ENCODE data around the gene CBL. TPM values are rescaled to one million over a fixed set of nuclear protein-coding genes. Genes with fewer than 3 reads are reported as not detected.

The CBL gene
- polyA plus RNA-seq, 2 of the 4 experiments (the other 2 are of a cell fraction), result 6.0 to 14.1 TPM

GRCh38 chr11:119193626-119194025, 12.5 kb upstream of the CBL start:
- Histone ChIP-seq H3K4me2 (no peak overlapping the region), H3K27ac (no peak overlapping the region), H3K4me3 (no peak overlapping the region), H3K9me3 (no peaks in the 10 kb centered on the region), H3K4me1 (no peaks in the 10 kb centered on the region; the same call in 2 of the 3 replicates)
- ChIA-PET POLR2A (no interaction called here), CTCF (interaction anchor here (2.1 to 2.6 kb wide), 2 partner anchors 24 to 49 kb away, joined by 6 to 10 read pairs; partner anchors contain the start of gene NLRX1)
- FAIRE-seq (no peak), DNase-seq (ENCODE audit: low read depth in 1 of 2, low spot score in 1 of 2) (no peak), ATAC-seq (no peak)
- WGBS (ENCODE audit: missing lambda C conversion rate), result 84% methylated on average over 10 of the region's 10 CpGs
- TF ChIP-seq RCOR1 (IDR thresholded peaks at IDR 0.05; ENCODE audit: low read depth, low read length) (no peak), RFX5 (IDR thresholded peaks at IDR 0.05) (no peak), NPAS2 (CRISPR knock-in tag; IDR thresholded peaks at IDR 0.05; ENCODE audit: borderline replicate concordance) (no peak), FOSB (CRISPR knock-in tag; IDR thresholded peaks at IDR 0.05) (no peak), RAD21 (conservative IDR thresholded peaks at IDR 0.05 in 1 of 2, IDR thresholded peaks at IDR 0.05 in 1 of 2) (no peak), CHD4 (IDR thresholded peaks at IDR 0.05; ENCODE audit: borderline replicate concordance) (no peak), ZFP36 (IDR thresholded peaks at IDR 0.05; ENCODE audit: borderline replicate concordance, partially characterized antibody) (no peak), USF2 (IDR thresholded peaks at IDR 0.05) (no peak)

- no peak overlapping the region for H3K4me3 ChIP-seq
- TF ChIP-seq ZNF302 (CRISPR knock-in tag; IDR thresholded peaks at IDR 0.05) (no peak), RCOR1 (IDR thresholded peaks at IDR 0.05; ENCODE audit: low read depth, low read length) (no peak), FOSL2 (IDR thresholded peaks at IDR 0.05) (no peak), FOSL2 (CRISPR knock-in tag; IDR thresholded peaks at IDR 0.05) (no peak), SREBF2 (IDR thresholded peaks at IDR 0.05) (no peak)
- no peaks in the 10 kb centered on the region; the same call in 2 of the 3 replicates for H3K4me1 ChIP-seq
- POLR2A ChIA-PET, result no interaction called here
- H3K9me3 ChIP-seq, result no peaks in the 10 kb centered on the region
- CTCF ChIA-PET, result interaction anchor here (0.7 to 3.4 kb wide), 6 partner anchors 11 to 50 kb away, joined by 3 to 39 read pairs (median 5); partner anchors contain the start of genes ABCG4, CBL and NLRX1
- 59% methylated on average over 6 of the region's 7 CpGs for WGBS (ENCODE audit: missing lambda C conversion rate)
- no peak for ATAC-seq
- no peak overlapping the region for H3K4me2 ChIP-seq
- no peak overlapping the region for H3K27ac ChIP-seq
- DNase-seq (ENCODE audit: low read depth in 1 of 2, low spot score in 1 of 2), result no peak
- FAIRE-seq, result no peak
Measured at GRCh38 chr11:119194811-119195440, 11.2 kb upstream of the CBL start.

DNA sequence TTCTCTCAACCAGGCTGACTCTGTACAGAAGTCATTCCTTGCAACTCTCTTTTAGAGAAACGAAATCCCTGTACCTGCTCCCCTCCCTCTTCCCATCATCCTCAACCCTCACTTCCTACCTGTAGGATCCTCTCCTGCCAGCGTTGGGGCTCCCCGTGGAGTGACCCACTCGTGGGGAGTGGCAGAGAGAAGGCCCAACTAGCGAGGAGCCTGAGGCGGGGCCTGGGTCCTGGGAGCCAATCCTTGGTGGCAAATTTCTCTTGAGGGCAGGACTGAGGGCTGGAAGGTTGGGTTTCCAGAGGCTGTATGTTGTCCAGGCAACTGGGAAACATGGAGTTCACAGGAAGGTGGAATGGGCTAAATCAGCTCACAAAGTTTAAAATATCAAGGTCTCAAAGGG, 10.5 kb upstream of the CBL start:
- H3K4me3 ChIP-seq, result no peak overlapping the region
- H3K9me3 ChIP-seq, result no peaks in the 10 kb centered on the region
- TF ChIP-seq CBX2 (IDR thresholded peaks at IDR 0.05; ENCODE audit: borderline replicate concordance, low read depth) (no peak), PBX3 (IDR thresholded peaks at IDR 0.05) (peak; percentile 67; the same call in 1 of the 2 replicates)
- H3K27ac ChIP-seq, result no peak overlapping the region
- 0 out of 3 replicates have a peak overlapping the region, but pooled peaks have one; percentile 13 for H3K4me2 ChIP-seq
- 20% methylated on average over 6 of the region's 6 CpGs for WGBS (ENCODE audit: missing lambda C conversion rate)
- ATAC-seq, result peak; percentile 86 to 96
- H3K4me1 ChIP-seq, result no peaks in the 10 kb centered on the region; the same call in 2 of the 3 replicates
- ChIA-PET POLR2A (no interaction called here), CTCF (interaction anchor here (0.7 to 3.4 kb wide), 24 partner anchors 11 to 145 kb away, joined by 3 to 39 read pairs (median 5); partner anchors contain the start of genes ABCG4, C1QTNF5, C2CD2L and HINFP)
- no peak for FAIRE-seq
- peak; percentile 50 to 63 for DNase-seq (ENCODE audit: low read depth in 1 of 2, low spot score in 1 of 2)

GRCh38 chr11:119196833-119197483, 9.2 kb upstream of the CBL start:
- ATAC-seq, result peak; percentile 88 to 89
- H3K4me3 ChIP-seq, result no peak overlapping the region
- FAIRE-seq, result no peak
- no peak overlapping the region for H3K27ac ChIP-seq
- no peak overlapping the region; the same call in 2 of the 3 replicates for H3K4me2 ChIP-seq
- WGBS (ENCODE audit: missing lambda C conversion rate), result 38% methylated on average over 5 of the region's 5 CpGs
- POLR2A ChIA-PET, result interaction anchor here (1.0 kb wide), 2 partner anchors 28 to 102 kb away, joined by 4 to 6 read pairs; partner anchors contain the start of gene NLRX1
- H3K9me3 ChIP-seq, result no peaks in the 10 kb centered on the region
- CTCF ChIA-PET, result interaction anchor here (0.7 to 3.4 kb wide), 54 partner anchors 9 to 170 kb away, joined by 3 to 39 read pairs (median 4); partner anchors contain the start of genes ABCG4, C1QTNF5, C2CD2L and CBL
- no peaks in the 10 kb centered on the region for H3K4me1 ChIP-seq
- DNase-seq (ENCODE audit: low read depth in 1 of 2, low spot score in 1 of 2), result peak; percentile 80 to 82
- peak; percentile 68 to 80 for TF ChIP-seq RAD21 (conservative IDR thresholded peaks at IDR 0.05 in 1 of 2, IDR thresholded peaks at IDR 0.05 in 1 of 2)
- no peak for TF ChIP-seq MAFK (IDR thresholded peaks at IDR 0.05; ENCODE audit: partially characterized antibody)
- TF ChIP-seq NFE2L2 (conservative IDR thresholded peaks at IDR 0.05; ENCODE audit: low read length), result no peak
- TF ChIP-seq, protein P1, sequence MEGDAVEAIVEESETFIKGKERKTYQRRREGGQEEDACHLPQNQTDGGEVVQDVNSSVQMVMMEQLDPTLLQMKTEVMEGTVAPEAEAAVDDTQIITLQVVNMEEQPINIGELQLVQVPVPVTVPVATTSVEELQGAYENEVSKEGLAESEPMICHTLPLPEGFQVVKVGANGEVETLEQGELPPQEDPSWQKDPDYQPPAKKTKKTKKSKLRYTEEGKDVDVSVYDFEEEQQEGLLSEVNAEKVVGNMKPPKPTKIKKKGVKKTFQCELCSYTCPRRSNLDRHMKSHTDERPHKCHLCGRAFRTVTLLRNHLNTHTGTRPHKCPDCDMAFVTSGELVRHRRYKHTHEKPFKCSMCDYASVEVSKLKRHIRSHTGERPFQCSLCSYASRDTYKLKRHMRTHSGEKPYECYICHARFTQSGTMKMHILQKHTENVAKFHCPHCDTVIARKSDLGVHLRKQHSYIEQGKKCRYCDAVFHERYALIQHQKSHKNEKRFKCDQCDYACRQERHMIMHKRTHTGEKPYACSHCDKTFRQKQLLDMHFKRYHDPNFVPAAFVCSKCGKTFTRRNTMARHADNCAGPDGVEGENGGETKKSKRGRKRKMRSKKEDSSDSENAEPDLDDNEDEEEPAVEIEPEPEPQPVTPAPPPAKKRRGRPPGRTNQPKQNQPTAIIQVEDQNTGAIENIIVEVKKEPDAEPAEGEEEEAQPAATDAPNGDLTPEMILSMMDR (IDR thresholded peaks at IDR 0.05), result peak; percentile 76
- TF ChIP-seq CBX2 (IDR thresholded peaks at IDR 0.05; ENCODE audit: borderline replicate concordance, low read depth), result no peak
- no peak for TF ChIP-seq FOSL2 (IDR thresholded peaks at IDR 0.05)
- no peak for TF ChIP-seq FOSL2 (CRISPR knock-in tag; IDR thresholded peaks at IDR 0.05)
- no peak for TF ChIP-seq MAZ (IDR thresholded peaks at IDR 0.05; ENCODE audit: borderline replicate concordance, low read depth, low read length)
- peak in 1 of 2 experiments; percentile 46; a peak in 3 of 4 replicates for TF ChIP-seq CEBPB (IDR thresholded peaks at IDR 0.05)
- no peak for TF ChIP-seq ESRRA (IDR thresholded peaks at IDR 0.05; ENCODE audit: borderline replicate concordance, low read length)
- no peak for TF ChIP-seq NPAS2 (CRISPR knock-in tag; IDR thresholded peaks at IDR 0.05; ENCODE audit: borderline replicate concordance)
- no peak for TF ChIP-seq JUNB (IDR thresholded peaks at IDR 0.05)
- no peak for TF ChIP-seq CBX8 (IDR thresholded peaks at IDR 0.05)
- peak; percentile 59 for TF ChIP-seq SMC3 (IDR thresholded peaks at IDR 0.05)
- no peak for TF ChIP-seq KDM1A (IDR thresholded peaks at IDR 0.05; ENCODE audit: low read depth)

All from A549 (cell line).